ENCODE measurements around the gene FSTL4. TPM values are rescaled to one million over a fixed set of nuclear protein-coding genes. Genes with fewer than 3 reads are reported as not detected.

The FSTL4 gene
- total RNA-seq, 1 donor from 2014 or later: 0.67 TPM

DNA sequence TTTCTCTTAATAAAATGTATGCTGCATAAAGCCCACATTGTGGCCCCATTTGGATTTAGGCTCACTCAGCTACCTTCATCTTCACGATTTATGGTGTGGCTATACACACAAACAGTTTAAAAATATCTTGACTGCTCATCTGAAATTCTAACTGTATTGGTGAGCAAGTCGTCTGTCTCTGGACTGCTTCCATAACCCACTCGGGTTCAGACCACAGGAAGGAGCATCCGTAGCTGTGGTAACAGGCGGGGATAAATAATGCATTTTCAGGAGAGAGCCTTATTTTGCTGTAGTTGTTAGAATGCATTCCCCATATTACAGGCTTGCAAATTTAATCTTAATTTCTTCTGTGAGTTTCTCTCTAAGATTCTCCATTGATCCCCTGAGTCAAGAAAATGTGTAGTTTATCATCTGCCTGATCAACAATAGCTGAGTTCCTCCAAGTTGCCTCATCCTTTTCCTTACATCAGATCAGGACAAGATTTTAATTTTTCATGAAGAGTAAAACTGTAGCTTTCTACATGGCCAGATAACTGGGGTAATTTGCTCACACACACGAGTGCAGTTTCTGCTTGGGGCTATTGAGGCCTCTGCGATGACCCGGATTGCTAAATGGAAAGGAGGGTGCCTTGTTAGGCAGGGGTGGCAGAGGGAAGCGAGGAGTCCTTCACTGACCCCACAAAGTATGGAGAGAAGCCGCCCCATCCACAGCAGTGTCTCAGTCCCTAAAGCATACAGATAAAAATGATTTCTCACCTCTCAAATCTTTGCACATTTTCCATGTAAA is 133.9 kb downstream of the FSTL4 start:
- Histone ChIP-seq H3K4me1 (peaks cover 5% of the 10 kb centered on the region), H3K27me3 (no peaks in the 10 kb centered on the region), H3K27ac (no peak overlapping the region), H3K4me3 (no peak overlapping the region), H3K9me3 (no peaks in the 10 kb centered on the region), H3K36me3 (no peaks in the 10 kb centered on the region)
- ATAC-seq: no peak
- intact Hi-C loops (cut with DNase I): no loop called here
- DNase-seq: no peak
- TF ChIP-seq, protein P1, sequence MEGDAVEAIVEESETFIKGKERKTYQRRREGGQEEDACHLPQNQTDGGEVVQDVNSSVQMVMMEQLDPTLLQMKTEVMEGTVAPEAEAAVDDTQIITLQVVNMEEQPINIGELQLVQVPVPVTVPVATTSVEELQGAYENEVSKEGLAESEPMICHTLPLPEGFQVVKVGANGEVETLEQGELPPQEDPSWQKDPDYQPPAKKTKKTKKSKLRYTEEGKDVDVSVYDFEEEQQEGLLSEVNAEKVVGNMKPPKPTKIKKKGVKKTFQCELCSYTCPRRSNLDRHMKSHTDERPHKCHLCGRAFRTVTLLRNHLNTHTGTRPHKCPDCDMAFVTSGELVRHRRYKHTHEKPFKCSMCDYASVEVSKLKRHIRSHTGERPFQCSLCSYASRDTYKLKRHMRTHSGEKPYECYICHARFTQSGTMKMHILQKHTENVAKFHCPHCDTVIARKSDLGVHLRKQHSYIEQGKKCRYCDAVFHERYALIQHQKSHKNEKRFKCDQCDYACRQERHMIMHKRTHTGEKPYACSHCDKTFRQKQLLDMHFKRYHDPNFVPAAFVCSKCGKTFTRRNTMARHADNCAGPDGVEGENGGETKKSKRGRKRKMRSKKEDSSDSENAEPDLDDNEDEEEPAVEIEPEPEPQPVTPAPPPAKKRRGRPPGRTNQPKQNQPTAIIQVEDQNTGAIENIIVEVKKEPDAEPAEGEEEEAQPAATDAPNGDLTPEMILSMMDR (IDR thresholded peaks at IDR 0.05): no peak

DNA sequence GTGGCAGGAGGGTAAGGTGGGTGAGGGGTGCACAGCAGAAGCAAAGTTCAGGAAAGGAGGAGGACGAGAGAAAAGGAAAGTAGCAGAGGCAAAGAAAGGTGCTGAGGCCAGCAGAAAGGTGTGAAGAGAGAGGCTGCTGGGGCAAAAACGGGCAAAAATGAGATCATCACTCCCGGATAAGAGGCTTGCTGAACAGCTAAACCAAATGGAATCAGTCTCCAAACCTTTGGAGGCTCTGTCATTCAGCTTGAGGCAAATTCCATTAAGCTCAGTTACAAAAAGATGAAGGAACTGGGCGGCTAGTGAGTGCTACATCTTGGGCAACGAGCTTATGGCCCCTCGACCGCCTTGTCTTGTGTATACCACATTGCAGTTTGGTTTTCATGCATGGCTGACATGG is 136.4 kb downstream of the FSTL4 start:
- no peaks in the 10 kb centered on the region for H3K36me3 ChIP-seq
- no peak overlapping the region for H3K4me3 ChIP-seq
- TF ChIP-seq, protein P1 (IDR thresholded peaks at IDR 0.05): no peak
- no peak overlapping the region for H3K27ac ChIP-seq
- DNase-seq: no peak
- no peaks in the 10 kb centered on the region for H3K9me3 ChIP-seq
- H3K4me1 ChIP-seq: peaks cover 4% of the 10 kb centered on the region
- intact Hi-C loops (cut with DNase I): no loop called here
- H3K27me3 ChIP-seq: no peaks in the 10 kb centered on the region
- no peak for ATAC-seq

DNA sequence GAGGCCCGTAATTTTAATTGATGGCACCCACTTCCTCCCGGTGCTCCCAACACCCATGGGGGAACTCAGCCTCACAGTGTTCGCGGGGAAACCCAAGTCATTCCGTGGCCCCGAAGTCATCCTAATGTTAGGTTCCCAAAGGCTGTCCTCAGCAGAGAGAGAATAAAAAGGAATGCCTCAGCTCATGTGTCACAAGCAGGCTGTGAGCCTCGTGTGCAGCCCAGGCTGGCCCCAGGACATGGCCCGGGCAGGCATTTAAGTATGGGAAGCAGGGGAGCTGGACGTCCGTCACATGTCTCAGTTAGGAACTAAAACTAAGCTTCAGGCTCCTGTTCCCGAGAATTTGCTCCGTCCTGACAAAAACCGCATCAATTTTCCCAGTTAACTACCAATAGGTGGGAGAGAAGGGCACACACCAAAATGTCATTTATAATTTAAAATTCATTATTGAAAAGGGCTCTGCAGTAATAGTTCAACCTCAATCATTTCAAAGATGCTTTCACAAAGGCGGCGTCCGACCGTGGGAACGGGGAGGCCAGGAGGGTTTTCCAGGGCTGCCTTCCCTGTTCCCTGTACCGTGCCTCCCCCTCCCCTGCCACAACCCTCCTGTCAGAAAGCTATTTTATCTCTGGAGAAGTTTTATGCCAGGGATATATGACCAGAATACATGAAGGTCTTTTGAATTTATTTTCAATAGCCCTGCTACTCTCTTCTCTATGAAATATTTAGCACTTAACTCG is 137.3 kb downstream of the FSTL4 start:
- H3K4me1 ChIP-seq: no peaks in the 10 kb centered on the region
- H3K4me3 ChIP-seq: no peak overlapping the region
- no peaks in the 10 kb centered on the region for H3K9me3 ChIP-seq
- DNase-seq (no peak), ATAC-seq (no peak)
- intact Hi-C loops (cut with DNase I): no loop called here
- no peak overlapping the region for H3K27ac ChIP-seq
- no peaks in the 10 kb centered on the region for H3K27me3 ChIP-seq
- no peaks in the 10 kb centered on the region for H3K36me3 ChIP-seq
- TF ChIP-seq, protein P1 (IDR thresholded peaks at IDR 0.05): no peak

DNA sequence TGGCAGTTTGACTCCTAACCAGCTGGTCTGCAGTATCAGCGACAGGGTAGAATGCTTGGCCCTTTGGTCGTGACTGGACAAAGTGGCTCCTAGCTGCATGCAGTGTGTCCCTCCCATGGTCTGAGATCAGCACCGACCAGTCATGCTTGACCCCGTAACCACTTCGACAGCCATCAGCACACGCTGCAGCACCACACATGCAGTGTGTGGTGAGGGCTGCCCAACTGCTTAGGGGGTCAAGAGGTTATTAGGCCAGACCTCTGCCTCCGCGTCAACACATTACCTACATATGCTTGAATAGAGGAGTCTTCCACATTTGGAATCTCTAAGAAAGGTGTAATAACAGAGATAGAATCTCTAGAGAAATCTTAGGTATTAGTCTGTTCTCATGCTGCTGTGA is 139.1 kb downstream of the FSTL4 start:
- H3K4me3 ChIP-seq: no peak overlapping the region
- no peaks in the 10 kb centered on the region for H3K9me3 ChIP-seq
- ATAC-seq (no peak), DNase-seq (no peak)
- intact Hi-C loops (cut with DNase I): no loop called here
- H3K27ac ChIP-seq: no peak overlapping the region
- no peaks in the 10 kb centered on the region for H3K4me1 ChIP-seq
- TF ChIP-seq, protein P1 (IDR thresholded peaks at IDR 0.05): no peak
- no peaks in the 10 kb centered on the region for H3K27me3 ChIP-seq
- H3K36me3 ChIP-seq: no peaks in the 10 kb centered on the region

DNA sequence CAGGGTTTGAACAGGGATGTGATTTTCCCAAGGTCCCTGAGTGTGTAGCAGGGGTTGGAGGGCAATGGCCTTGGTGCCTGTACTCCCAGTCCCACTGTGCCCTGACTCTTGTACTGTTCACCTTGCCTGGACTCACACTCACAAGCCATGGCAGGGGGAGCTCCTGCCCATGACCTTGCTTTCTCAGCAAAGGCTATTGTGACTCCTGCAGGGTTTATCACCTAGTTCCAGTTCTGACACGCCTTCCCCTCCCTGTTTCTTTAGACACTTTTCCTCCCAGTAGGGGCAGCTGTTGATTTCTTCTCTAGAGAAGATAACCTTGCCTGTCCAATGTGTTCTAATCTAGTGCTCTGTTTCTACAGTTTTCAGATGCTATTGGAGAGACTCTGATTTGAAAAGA is 139.5 kb downstream of the FSTL4 start:
- Histone ChIP-seq H3K4me1 (no peaks in the 10 kb centered on the region), H3K9me3 (no peaks in the 10 kb centered on the region), H3K36me3 (no peaks in the 10 kb centered on the region), H3K4me3 (no peak overlapping the region), H3K27me3 (no peaks in the 10 kb centered on the region), H3K27ac (no peak overlapping the region)
- intact Hi-C loops (cut with DNase I): no loop called here
- TF ChIP-seq, protein P1 (IDR thresholded peaks at IDR 0.05): no peak
- ATAC-seq: no peak
- no peak for DNase-seq
